ENCODE results near the gene ZNF557.
A peak's percentile ranks its signal among the peaks of the same experiment; 100 is the strongest.
"Not testable (repeated sequence)": the region's sequence is repeated elsewhere in the genome, so short reads cannot be mapped to it uniquely, and the experiment has no call there.

Gene ZNF557

DNA sequence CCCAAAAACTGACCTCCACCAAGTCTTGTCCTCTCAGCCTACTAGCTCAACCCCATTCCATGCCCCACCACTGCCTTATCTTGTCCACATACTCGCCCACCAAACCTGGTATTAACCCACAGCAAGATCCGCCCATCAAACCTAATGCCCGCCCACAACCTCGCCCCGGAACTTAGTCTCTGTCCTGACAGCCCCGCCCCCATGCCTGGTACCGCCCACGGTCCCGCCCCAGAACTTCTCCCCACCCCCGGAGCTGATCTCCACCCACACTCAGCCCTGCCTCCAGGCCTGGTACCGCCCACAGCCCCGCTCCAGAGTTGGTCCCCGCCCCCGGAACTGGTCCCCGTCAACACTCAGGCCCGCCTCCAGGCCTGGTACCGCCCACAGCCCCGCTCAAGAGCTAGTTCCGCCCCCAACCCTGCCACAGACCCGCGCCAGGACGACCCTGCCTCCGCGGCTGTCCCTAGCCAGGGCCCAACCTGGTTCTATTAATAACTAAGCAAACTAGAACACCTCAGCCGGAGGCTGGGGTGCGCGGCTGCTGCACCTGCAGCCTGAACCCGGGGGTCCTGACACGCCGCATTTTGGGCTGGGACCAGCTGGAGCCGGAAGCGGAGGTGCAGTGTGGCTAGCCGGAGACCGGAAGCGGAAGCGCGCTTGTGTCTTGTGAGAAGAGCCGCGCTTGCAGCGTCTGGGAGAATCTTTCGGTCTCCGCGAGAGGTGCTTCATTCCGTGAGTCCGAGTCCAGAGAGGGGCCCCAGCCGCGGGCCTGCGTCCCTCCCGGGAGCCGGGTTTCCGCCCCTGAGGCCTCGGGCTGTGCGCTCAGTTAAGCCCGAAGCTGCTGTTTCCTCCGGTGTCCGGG is at the start of gene ZNF557:
Gene ZNF557 (plus strand): TSS at position 662 of the 862 bp plus-strand sequence. CDS start 5,372 bp downstream, outside the sequence.
- peak; percentile 96 for DNase-seq (ENCODE audit: low spot score)

DNA sequence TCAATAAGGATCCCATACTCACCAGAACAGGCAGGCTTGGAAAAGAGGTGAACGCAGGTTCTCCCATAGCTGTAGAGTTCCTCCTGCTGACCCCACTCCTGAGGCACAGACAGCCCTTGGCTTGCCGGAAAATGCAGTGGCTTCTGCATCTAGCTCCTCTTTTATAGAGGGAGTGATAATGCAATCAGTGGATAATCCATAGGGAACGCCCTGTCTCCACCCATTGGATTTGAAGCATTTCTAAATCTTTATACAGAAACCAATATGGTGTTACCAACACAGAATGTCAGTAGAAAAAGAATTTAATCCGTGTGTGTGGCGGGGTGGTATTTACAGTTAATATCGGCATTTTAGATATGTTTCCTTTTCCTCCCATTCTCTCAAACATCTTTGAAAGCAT is 48.2 kb upstream of the ZNF557 start, which contains the start of gene MBD3L2B:
Gene MBD3L2B (minus strand): TSS at position 101 of the 400 bp plus-strand sequence. CDS start 34 bp downstream, at position 67.
- not testable (repeated sequence) for DNase-seq (ENCODE audit: low spot score)

DNA sequence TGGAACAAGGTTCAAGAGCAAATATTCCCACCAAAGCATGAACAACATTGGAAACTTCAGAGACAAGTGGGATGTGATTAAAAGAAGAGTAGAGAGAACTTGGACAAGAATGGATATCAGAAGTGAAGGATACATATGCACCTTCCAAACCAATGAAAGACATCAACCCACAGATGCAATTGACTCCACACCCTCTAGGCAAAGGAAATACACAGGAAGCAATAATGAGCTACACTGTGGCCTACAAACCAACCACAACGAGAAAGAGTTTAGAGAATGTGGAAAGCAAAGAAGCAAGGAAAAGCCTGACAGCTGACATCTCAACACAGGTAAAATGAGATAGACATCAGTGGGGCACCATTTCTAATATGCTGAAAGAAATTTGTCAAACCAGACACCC is 40.7 kb upstream of the ZNF557 start:
- not testable (repeated sequence) for DNase-seq (ENCODE audit: low spot score)

DNA sequence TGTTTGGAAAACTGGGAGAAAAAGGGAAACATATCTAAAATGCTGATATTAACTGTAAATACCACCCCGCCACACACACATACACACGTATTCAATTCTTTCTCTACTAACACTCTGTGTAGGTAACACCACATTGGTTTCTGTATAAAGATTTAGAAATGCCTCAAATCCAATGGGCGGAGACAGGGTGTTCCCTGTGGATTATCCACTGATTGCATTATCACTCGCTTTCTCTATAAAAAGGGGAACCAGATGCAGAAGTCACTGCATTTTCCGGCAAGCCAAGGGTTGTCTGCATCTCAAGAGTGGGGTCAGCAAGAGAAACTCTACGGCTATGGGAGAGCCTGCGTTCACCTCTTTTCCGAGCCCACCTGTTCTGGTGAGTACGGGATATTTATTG is 39.2 kb upstream of the ZNF557 start, which contains the start of gene MBD3L5:
Gene MBD3L5 (plus strand): TSS at position 301 of the 400 bp plus-strand sequence. CDS start 34 bp downstream, at position 335.
- not testable (repeated sequence) for DNase-seq (ENCODE audit: low spot score)

DNA sequence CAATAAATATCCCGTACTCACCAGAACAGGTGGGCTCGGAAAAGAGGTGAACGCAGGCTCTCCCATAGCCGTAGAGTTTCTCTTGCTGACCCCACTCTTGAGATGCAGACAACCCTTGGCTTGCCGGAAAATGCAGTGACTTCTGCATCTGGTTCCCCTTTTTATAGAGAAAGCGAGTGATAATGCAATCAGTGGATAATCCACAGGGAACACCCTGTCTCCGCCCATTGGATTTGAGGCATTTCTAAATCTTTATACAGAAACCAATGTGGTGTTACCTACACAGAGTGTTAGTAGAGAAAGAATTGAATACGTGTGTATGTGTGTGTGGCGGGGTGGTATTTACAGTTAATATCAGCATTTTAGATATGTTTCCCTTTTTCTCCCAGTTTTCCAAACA is 29.4 kb upstream of the ZNF557 start, which contains the start of gene MBD3L4:
Gene MBD3L4 (minus strand): TSS at position 101 of the 400 bp plus-strand sequence. CDS start 35 bp downstream, at position 66.
- DNase-seq (ENCODE audit: low spot score): not testable (repeated sequence)

DNA sequence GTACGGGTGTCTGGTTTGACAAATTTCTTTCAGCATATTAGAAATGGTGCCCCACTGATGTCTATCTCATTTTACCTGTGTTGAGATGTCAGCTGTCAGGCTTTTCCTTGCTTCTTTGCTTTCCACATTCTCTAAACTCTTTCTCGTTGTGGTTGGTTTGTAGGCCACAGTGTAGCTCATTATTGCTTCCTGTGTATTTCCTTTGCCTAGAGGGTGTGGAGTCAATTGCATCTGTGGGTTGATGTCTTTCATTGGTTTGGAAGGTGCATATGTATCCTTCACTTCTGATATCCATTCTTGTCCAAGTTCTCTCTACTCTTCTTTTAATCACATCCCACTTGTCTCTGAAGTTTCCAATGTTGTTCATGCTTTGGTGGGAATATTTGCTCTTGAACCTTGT is 27.9 kb upstream of the ZNF557 start:
- DNase-seq (ENCODE audit: low spot score): not testable (repeated sequence)

DNA sequence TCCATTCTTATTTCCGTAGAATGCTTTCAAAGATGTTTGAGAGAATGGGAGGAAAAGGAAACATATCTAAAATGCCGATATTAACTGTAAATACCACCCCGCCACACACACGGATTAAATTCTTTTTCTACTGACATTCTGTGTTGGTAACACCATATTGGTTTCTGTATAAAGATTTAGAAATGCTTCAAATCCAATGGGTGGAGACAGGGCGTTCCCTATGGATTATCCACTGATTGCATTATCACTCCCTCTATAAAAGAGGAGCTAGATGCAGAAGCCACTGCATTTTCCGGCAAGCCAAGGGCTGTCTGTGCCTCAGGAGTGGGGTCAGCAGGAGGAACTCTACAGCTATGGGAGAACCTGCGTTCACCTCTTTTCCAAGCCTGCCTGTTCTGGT is 20.5 kb upstream of the ZNF557 start, which contains the start of gene MBD3L2:
Gene MBD3L2 (plus strand): TSS at position 301 of the 400 bp plus-strand sequence. CDS start 53 bp downstream, at position 354.
- not testable (repeated sequence) for DNase-seq (ENCODE audit: low spot score)

DNA sequence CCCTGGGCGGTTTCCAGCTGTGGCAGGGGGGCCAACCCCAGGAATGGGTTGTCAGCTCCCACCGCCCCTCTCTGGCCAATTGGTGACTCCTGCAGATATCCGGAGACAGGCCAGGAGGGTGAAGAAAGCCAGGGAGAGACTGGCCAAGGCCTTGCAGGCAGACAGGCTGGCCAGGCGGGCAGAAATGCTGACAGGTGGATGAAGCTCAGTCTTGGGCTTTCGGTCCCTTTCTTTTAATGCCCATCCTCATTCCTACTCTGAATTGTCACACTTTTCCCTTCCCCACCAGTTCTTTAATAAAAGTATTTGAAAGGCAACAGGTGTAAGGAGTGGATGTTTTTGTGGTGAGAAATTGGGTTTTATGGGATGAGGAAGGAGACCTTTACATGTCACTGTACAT is 18.1 kb upstream of the ZNF557 start:
- DNase-seq (ENCODE audit: low spot score): not testable (repeated sequence)

DNA sequence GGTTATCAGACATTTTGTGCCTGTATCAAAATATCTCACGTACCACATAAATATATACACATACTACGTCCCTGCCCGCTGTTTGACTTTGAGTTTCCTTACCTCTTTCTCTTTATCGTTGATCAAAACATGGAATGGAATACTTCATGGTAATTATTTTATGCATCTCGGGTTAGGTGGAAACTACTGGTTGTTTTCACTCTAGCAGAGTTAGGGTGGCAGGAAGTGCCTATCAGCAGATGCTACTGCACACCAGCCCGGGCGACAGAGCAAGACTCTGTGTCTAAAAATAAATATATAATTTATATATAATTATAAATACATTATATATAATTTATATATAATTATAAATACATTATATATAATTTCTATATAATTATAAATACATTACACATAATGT is 16.6 kb upstream of the ZNF557 start:
- not testable (repeated sequence) for DNase-seq (ENCODE audit: low spot score)

DNA sequence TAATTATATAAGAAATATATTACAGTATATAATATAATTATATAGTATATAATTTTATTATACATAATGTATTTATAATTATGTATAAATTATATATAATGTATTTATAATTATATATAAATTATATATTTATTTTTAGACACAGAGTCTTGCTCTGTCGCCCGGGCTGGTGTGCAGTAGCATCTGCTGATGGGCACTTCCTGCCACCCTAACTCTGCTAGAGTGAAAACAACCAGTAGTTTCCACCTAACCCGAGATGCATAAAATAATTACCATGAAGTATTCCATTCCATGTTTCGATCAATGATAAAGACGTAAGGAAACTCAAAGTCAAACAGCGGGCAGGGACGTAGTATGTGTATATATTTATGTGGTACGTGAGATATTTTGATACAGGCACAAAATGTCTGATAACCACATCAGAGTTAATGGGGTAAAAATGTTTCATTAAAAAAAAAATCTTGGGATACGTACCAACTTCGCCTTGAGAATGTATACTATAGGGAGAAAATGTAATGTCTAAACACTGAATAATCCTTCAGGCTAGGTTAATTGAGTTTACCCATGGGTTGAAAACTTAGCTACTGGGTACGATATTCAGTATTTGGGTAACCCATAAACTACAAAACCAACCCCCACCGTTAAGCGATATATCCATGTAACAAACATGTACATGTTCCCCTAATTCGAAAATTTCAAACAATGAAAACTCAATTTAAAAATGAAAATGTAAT is 14.7 kb upstream of the ZNF557 start:
- DNase-seq (ENCODE audit: low spot score): not testable (repeated sequence)

DNA sequence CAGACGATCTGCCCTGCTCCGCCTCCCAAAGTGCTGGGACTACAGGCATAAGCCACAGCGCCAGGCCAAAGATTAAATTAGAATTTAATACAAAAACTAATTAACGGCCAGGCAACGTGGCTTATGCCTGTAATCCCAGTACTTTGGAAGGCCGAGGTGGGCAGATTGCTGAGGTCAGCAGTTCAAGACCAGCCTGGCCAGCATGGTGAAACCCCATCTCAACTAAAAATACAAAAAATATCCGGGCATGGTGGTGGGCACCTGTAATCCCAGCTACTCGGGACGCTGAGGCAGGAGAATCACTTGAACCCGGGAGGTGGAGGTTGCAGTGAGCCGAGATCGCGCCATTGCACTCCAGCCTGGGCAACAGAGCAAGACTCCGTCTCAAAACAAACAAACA is 13.8 kb upstream of the ZNF557 start:
- DNase-seq (ENCODE audit: low spot score): not testable (repeated sequence)

DNA sequence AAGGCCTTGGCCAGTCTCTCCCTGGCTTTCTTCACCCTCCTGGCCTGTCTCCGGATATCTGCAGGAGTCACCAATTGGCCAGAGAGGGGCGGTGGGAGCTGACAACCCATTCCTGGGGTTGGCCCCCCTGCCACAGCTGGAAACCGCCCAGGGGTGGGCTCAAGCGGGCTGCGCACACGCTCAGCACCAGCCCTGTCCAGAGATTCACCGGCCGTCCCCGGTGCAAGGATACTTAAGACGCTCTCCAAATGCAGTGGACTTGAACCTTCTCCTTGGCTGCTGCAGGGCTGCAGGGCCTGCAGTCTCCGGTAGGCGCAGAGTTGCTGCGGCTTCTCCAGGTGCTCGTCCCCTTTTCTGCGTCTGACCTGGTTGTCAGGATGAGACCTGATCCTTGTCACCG is 13.1 kb upstream of the ZNF557 start:
- not testable (repeated sequence) for DNase-seq (ENCODE audit: low spot score)

DNA sequence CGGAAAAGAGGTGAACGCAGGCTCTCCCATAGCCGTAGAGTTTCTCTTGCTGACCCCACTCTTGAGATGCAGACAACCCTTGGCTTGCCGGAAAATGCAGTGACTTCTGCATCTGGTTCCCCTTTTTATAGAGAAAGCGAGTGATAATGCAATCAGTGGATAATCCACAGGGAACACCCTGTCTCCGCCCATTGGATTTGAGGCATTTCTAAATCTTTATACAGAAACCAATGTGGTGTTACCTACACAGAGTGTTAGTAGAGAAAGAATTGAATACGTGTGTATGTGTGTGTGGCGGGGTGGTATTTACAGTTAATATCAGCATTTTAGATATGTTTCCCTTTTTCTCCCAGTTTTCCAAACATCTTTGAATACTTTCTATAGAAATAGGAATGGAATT is 10.9 kb upstream of the ZNF557 start, which contains the start of gene MBD3L3:
Gene MBD3L3 (minus strand): TSS at position 101 of the 400 bp plus-strand sequence. CDS start 71 bp downstream, at position 30.
- not testable (repeated sequence) for DNase-seq (ENCODE audit: low spot score)

DNA sequence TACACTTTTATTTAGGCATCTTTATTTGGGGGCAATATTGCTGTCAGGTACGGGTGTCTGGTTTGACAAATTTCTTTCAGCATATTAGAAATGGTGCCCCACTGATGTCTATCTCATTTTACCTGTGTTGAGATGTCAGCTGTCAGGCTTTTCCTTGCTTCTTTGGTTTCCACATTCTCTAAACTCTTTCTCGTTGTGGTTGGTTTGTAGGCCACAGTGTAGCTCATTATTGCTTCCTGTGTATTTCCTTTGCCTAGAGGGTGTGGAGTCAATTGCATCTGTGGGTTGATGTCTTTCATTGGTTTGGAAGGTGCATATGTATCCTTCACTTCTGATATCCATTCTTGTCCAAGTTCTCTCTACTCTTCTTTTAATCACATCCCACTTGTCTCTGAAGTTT is 9.5 kb upstream of the ZNF557 start:
- DNase-seq (ENCODE audit: low spot score): not testable (repeated sequence)

DNA sequence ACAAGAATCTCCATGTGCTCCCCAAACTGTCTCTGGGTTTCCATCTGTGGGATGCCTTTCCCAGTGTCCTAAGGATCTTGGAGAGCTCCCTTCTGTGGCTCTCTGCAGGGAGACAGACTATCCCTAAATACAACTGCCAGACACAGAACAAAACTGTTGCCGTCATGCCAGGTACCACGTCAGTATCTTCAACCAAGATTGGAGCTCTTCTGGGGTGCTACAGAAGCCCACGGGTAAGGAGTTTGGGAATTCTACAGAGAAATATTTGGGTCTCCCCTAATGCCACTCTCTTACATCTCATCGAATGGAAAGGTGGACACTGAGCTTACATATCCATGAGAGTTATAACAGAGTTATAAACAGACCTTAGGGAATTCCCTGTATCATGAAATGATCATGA is 6.2 kb upstream of the ZNF557 start:
- no peak for DNase-seq (ENCODE audit: low spot score)

DNA sequence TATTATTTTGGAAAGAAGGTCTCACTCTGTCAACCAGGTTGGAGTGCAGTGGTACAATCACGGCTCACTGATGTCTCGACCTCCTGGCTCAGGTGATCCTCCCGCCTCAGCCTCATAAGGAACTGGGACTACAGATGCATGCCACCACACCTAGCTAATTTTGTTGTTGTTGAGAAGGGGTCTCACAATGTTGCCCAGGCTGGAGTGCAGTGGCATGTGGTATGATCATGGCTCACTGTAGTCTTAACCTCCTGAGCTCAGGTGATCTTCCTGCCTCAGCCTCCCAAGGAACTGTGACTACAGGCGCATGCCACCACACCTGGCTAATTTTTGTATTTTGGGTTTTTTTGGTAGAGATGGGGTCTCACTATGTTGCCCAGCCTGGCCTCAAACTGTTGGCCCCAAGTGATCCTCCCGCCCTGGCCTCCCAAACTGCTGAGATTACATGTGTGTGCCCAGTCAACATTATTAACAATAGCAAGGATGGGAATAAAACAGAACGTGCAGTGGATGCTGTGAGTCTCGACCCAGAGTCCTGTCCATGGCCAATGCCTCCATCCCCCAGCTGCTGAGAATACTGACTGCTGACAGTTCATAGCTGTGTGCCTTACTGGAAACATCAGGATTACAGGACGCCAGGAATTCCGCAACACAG is 5.6 kb upstream of the ZNF557 start:
- no peak for DNase-seq (ENCODE audit: low spot score)

DNA sequence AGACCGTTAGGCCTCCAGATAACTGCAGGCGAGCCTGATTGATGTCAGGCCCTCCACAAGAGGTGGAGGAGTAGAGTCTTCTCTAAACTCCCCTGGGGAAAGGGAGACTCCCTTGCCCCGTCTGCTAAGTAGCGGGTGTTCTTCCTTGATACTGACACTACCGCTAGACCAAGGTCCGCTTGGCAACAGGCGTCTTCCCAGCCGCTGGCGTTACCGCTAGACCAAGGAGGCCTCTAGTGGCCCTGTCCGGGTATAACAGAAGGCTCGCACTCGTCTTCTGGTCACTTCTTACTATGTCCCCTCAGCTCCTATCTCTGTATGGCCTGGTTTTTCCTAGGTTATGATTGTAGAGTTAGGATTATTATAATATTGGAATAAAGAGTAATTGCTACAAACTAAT is 2.4 kb upstream of the ZNF557 start:
- not testable (repeated sequence) for DNase-seq (ENCODE audit: low spot score)

DNA sequence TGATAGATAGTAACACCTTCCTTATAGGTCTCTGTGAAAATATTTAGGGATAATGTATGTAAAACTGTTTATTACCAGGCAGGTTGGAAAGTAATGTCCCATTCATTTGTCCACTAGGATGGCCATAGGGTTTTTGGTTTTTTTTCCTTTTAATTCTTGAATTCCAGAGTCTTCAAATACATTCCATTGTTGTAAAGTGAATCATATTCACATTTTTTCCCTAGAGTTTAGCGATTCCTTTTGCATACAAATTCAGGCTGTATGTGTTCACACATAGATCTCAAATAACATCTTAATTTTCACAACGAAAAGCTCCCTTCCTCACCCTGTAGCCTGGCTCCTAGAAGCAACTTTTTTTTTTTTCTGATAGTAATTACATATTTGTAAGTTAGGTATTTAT is 1.8 kb upstream of the ZNF557 start:
- DNase-seq (ENCODE audit: low spot score): no peak

DNA sequence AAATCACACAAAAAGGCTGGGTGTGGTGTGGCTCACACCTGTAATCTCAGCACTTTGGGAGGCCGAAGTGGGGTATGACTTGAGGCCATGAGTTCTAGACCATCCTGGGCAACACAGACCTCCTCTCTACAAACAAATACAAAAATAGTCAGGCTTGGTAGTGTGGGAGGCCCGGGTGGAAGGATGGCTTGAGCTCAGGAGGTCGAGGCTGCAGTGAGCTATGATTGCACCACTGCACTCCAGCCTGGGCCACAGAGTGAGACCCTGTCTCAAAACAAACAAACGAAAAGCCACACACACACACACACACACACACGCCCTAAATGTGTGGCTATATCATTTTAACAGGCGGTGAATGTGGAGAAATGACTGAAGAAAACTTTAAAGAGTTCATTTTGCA is 904 bp upstream of the ZNF557 start:
- no peak for DNase-seq (ENCODE audit: low spot score)

DNA sequence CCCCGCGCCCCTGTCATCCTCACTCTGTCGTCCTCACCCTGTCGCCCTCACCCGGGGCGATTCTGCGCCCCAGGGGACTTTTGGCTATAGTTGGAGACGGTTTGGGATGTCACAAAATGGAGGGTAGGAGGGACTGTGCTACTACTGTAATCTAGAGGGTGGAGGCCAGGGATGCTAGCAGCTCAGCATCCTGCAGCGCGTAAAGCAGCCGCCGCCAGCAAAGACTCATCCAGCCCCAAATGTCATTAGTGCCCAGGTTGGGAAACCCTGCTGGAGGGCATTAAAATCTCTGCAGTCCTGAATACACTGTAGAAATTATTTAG is 362 bp downstream of the ZNF557 start:
- DNase-seq (ENCODE audit: low spot score): peak; percentile 13

DNA sequence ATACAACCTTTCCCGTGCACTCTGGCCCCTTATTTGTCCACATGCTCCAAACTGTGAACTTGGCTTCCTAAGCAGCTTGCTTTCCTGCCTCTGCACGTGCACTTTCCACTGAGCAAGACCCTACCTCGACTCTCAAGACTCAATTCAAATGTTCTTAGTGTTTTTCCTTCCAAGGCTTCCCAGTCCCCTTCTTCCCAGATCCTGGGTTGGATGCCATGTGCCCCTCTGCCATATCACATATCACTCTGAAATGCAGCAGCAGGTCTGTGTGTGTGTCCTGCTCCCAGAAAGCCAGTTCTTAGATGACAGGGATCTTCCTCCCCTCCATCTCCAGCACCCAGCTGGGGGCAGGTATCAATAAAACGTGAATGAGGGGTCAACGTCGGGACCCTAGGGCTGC is 3.0 kb downstream of the ZNF557 start:
- DNase-seq (ENCODE audit: low spot score): no peak

DNA sequence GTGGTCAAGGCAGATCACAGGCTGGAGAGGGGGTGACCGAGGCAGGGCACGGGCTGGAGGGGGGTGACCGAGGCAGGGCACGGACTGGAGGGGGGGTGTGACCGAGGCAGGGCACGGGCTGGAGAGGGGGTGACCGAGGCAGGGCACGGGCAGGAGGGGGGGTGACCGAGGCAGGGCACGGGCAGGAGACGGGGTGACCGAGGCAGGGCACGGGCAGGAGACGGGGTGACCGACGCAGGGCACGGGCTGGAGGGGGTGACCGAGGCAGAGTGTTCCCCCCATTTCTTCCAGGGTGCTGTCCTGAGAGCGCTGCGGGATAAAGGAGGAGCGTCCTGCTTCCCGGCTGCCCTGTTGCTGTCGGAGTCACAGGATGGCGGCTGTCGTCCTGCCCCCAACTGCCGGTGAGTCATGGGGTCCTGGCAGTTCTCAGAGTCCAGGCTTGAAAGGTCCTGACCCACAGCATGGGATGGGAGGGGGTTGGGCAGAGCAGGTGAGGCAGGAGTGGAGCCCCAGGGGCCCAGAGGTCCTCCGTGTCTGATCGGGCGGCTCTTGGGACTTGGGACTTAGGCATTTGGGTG is 5.3 kb downstream of the ZNF557 start:
- DNase-seq (ENCODE audit: low spot score): no peak

Data from kidney capillary endothelial cell (primary cell).